Thyroid gland (tissue), 4 donors: ENCODE data around the gene ONECUT2. TPM values are rescaled to one million over a fixed set of nuclear protein-coding genes. Genes with fewer than 3 reads are reported as not detected.
A peak's percentile ranks its signal among the peaks of the same experiment; 100 is the strongest.

Experiments
- DNase-seq, 2 donors: peaks; one replicate each; pipeline ENCODE4 v3.0.0-alpha.2; 2019
- H3K27ac ChIP-seq, 3 donors: fragments of 200-600 bp; sonication (generic); 1 replicate in 2 of 3; 2 replicates in 1 of 3; pipeline ENCODE4 v1.5.1; 2016 to 2019; ENCODE audit warnings: mild to moderate bottlenecking in 1 of 3, moderate library complexity in 1 of 3
- H3K27me3 ChIP-seq: fragments of 200-600 bp; sonication (generic); one replicate; pipeline ENCODE4 v1.5.1; 2019
- H3K36me3 ChIP-seq, 2 donors: fragments of 200-600 bp; sonication (generic); one replicate each; pipeline ENCODE4 v1.5.1; 2016 to 2019
- H3K4me1 ChIP-seq, 2 donors: fragments of 200-600 bp; sonication (generic); one replicate each; pipeline ENCODE4 v1.5.1; 2017 to 2019
- H3K4me3 ChIP-seq, 3 donors: fragments of 200-600 bp; sonication (generic); replicated peaks in 1 of 3; 1 replicate in 2 of 3; 2 replicates in 1 of 3; pipeline ENCODE4 v1.5.1; 2016; ENCODE audit warnings: mild to moderate bottlenecking in 1 of 3
- H3K9me3 ChIP-seq: fragments of 200-600 bp; sonication (generic); one replicate; pipeline ENCODE4 v1.5.1; 2017
- POLR2A ChIP-seq, 2 donors: fragments of 450-650 bp; IDR thresholded peaks; one replicate each; pipeline ENCODE4 v1.6.1; 2017; ENCODE audit warnings: antibody characterized with exemption in 2 of 2, mild to moderate bottlenecking in 2 of 2, moderate library complexity in 1 of 2
- WGBS, 2 donors: methylation state at CpG; one replicate each; pipeline ENCODE4 v1.1.5; 2017; 5-methylcytosine and 5-hydroxymethylcytosine counted together
- intact Hi-C: fragments of 100-400 bp; cut with DNase I; formaldehyde crosslinking; loops from one replicate; pipeline ENCODE4 v1.15.1; 2023
- total RNA-seq, 4 donors: library from RNA; depleted of rRNA; stranded (reverse); fragments of >200 nt; gene quantifications; one replicate each; pipeline ENCODE4 v1.2.3, GENCODE V29; 2016
- TF ChIP-seq, protein P1 (sequence below), 6 experiments: fragments of 200-600 bp in 3 of 6; fragments of 450-650 bp in 3 of 6; sonication (generic) in 3 of 6; IDR thresholded peaks; one replicate each; pipeline ENCODE4 v1.5.1; 2016 to 2019; ENCODE audit warnings: antibody characterized with exemption in 6 of 6, mild to moderate bottlenecking in 2 of 6, inconsistent platforms in 1 of 6, moderate library complexity in 1 of 6

The ONECUT2 gene
- total RNA-seq, 4 donors from 2014 or later, result under 0.01 to 0.38 (median 0.13) TPM

DNA sequence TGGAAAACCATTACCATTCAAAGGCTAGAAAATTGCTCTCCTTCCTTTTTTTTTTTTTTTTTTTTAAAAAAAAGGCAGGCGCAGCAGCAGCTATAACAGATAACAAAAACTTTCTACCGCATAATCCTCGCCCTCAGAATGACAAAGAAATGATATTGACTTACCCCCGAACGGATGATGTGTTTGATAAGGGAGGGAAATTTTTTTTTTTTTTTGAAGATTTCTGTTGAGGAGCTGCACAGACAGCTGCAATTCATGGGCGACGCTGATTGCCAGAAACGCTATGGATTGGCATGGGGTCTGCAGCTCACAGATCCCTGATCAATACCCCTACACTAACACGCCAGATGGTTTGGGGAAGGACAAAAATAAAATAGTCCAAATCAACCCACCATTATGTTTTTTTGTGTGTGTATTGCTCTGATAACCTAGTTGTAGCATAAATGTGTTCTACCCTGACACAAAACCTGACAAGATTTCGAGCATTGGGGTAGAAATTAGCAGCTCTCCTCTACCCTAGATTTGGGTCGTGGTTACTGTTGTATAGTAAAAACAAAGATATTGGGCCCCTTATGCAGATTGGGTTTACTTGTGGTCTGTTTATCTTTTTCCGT, 3.6 kb upstream of the ONECUT2 start:
- no peaks in the 10 kb centered on the region for H3K36me3 ChIP-seq
- intact Hi-C loops, result no loop called here
- no peak for DNase-seq
- H3K27ac ChIP-seq, result no peak overlapping the region
- WGBS, 2 donors, result 10 to 11% methylated on average over 12 of the region's 12 CpGs
- TF ChIP-seq, protein P1, sequence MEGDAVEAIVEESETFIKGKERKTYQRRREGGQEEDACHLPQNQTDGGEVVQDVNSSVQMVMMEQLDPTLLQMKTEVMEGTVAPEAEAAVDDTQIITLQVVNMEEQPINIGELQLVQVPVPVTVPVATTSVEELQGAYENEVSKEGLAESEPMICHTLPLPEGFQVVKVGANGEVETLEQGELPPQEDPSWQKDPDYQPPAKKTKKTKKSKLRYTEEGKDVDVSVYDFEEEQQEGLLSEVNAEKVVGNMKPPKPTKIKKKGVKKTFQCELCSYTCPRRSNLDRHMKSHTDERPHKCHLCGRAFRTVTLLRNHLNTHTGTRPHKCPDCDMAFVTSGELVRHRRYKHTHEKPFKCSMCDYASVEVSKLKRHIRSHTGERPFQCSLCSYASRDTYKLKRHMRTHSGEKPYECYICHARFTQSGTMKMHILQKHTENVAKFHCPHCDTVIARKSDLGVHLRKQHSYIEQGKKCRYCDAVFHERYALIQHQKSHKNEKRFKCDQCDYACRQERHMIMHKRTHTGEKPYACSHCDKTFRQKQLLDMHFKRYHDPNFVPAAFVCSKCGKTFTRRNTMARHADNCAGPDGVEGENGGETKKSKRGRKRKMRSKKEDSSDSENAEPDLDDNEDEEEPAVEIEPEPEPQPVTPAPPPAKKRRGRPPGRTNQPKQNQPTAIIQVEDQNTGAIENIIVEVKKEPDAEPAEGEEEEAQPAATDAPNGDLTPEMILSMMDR (IDR thresholded peaks at IDR 0.05), result no peak
- no peak for TF ChIP-seq POLR2A (IDR thresholded peaks at IDR 0.05)
- no peaks in the 10 kb centered on the region for H3K9me3 ChIP-seq
- peaks cover 64% of the 10 kb centered on the region for H3K27me3 ChIP-seq
- H3K4me1 ChIP-seq, result peaks cover 19 to 45% of the 10 kb centered on the region in 2 donors
- H3K4me3 ChIP-seq, result no peak overlapping the region

DNA sequence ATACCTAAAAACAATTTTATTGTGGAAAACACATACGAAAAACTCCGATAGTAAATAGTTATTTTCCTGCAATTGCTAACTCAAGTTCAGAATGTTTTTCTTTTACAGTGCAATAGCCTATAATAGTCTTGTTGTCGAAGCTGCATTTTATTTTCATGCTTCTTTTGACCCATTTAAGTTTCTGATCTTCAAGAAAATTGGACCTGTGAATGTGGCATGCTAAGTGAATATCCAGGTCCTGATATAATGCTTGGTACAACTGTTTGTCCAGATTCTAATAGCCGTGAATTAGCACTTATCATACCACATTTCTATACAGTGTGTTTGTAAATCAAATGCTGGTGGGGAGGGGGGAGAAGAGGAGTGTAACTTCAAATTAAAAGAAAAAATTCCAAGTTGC, 3.0 kb upstream of the ONECUT2 start:
- Histone ChIP-seq H3K27ac (no peak overlapping the region), H3K4me3 (no peak overlapping the region), H3K4me1 (peaks cover 21 to 48% of the 10 kb centered on the region in 2 donors), H3K9me3 (no peaks in the 10 kb centered on the region), H3K36me3 (no peaks in the 10 kb centered on the region), H3K27me3 (peaks cover 66% of the 10 kb centered on the region)
- no peak for DNase-seq
- WGBS, 2 donors, result 24 to 29% methylated on average over 4 of the region's 4 CpGs
- intact Hi-C loops, result no loop called here
- TF ChIP-seq, protein P1 (IDR thresholded peaks at IDR 0.05), result no peak
- no peak for TF ChIP-seq POLR2A (IDR thresholded peaks at IDR 0.05)

DNA sequence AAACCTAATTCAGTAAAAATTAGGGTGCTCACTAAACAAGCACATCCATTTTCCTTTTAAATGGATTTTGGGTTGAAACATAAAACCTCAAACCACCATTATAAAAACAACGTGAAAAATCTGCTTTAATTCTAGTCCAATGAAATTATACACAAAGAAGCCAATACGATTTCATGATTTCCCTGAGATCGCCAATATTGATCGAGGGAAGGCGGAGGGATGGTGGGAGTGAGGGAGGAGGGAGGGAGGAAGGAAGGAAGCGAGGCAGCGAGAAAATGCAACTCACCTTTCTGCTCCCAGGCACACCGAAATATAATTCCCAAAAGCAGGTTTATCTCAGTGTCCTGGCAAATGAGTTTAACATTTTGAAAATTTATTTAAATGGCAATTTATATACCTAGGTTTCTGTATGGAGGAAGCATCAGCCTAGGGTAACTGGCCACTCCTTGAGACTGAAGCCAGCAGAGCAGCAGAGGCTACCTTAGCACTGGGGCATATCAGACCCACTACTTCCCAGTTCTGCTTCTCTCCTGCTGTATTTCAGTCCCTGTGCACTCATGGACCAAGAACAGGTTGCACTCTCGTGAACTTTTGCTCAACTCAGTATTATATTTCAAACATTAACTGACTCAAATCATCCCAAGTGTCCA, 2.3 kb upstream of the ONECUT2 start:
- Histone ChIP-seq H3K36me3 (no peaks in the 10 kb centered on the region), H3K27ac (no peak overlapping the region), H3K4me1 (peaks cover 24 to 48% of the 10 kb centered on the region in 2 donors), H3K27me3 (peaks cover 67% of the 10 kb centered on the region), H3K9me3 (no peaks in the 10 kb centered on the region), H3K4me3 (no peak overlapping the region)
- TF ChIP-seq, protein P1 (IDR thresholded peaks at IDR 0.05), result no peak
- no peak for TF ChIP-seq POLR2A (IDR thresholded peaks at IDR 0.05)
- WGBS, 2 donors, result 9% methylated on average over 9 of the region's 9 CpGs
- no peak for DNase-seq
- intact Hi-C loops, result no loop called here

DNA sequence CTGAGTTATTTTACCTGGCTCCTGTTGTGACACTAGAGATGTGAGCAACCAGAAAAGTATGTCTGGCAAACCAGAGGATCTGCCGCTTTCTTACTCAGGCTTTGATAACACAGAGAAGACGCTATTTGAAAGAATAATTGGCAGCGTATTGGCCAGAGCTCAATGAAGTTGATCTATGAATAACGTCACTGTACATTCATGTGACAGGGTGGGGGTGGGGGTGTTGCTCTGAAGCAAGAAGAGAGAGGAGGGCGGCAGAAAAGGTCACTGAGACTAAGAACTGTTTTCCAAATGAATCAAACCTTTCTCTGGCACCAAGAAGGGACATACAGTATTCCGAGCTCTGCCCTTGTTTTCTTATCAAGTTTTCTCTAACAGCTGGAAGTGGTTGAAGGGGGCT, 1.7 kb upstream of the ONECUT2 start:
- DNase-seq, result no peak
- 6 to 9% methylated on average over 6 of the region's 6 CpGs for WGBS, 2 donors
- TF ChIP-seq, protein P1 (IDR thresholded peaks at IDR 0.05), result no peak
- TF ChIP-seq POLR2A (IDR thresholded peaks at IDR 0.05), result no peak
- no peak overlapping the region for H3K4me3 ChIP-seq
- H3K9me3 ChIP-seq, result no peaks in the 10 kb centered on the region
- intact Hi-C loops, result no loop called here
- H3K27me3 ChIP-seq, result peaks cover 61% of the 10 kb centered on the region
- H3K4me1 ChIP-seq, result peaks cover 25 to 50% of the 10 kb centered on the region in 2 donors
- H3K27ac ChIP-seq, result no peak overlapping the region
- H3K36me3 ChIP-seq, result no peaks in the 10 kb centered on the region

DNA sequence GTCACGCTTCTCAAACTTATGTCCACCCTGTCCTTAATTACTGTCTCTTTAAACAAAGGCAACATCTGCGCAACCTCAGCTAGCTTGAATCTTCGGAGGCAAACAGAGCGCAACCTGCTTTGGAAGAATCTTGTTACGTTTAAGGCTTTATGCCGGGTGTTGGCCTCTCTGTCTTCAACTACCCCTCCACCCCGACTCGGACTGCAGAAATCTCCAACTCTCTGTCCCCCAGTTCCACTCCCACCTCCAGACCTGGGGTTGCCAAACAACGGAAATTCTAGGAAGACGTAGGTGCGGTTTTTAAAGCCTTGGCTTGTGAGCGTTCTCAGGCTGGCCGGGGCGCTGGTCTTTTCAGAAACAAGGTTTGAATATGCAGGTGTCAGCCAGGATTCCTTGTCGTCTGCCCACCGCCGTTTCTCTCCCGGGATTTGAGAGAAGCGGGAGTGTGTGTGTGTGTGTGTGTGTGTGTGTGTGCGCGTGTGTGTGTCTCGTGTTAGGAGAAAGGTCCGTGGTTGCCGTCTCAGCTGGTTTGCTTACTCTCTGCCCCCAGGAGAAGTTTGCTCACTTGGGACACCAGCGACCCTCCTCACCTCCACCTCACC, 1.1 kb upstream of the ONECUT2 start:
- Histone ChIP-seq H3K9me3 (no peaks in the 10 kb centered on the region), H3K27me3 (peaks cover 59% of the 10 kb centered on the region), H3K27ac (no peak overlapping the region), H3K36me3 (no peaks in the 10 kb centered on the region), H3K4me3 (peak overlapping the region in 1 of 3 donors; percentile 39), H3K4me1 (peaks cover 30 to 52% of the 10 kb centered on the region in 2 donors)
- 3 to 6% methylated on average over 23 to 25 of the region's 25 CpGs for WGBS, 2 donors
- intact Hi-C loops, result no loop called here
- TF ChIP-seq POLR2A (IDR thresholded peaks at IDR 0.05), result no peak
- TF ChIP-seq, protein P1 (IDR thresholded peaks at IDR 0.05), result no peak
- peak in 1 of 2 donors; percentile 6 for DNase-seq
